ENCODE results near the gene EIF4ENIF1.

DNA sequence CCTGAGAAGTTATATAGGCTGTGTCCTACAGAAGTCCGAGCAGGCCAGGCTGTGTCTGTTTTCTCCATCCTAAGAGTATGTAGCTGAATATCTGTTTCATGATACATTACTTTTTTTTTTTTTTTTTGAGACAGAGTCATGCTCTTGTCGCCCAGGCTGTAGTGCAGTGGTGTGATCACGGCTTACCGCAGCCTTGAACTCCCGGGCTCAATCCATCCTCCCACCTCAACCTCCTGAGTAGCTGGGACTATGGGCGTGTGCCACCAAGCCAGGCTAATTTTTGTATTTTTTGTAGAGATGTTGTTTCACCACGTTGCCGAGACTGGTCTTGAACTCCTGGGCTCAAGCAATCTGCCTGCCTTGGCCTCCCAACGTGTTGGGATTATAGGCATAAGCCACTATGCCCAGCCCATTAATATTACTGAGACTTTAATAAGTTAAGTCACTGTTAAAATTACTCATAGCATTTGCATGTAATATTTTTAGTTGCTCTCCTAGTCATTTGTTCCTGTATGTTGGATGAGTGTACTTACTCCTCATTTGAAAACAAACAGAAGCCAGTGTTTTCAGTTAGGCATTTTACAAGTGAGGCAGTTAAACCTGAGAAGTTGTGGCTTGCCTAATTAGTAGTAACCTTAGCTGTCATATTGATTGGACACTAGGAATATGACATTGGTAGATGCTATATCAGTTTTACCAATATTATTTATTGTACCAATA, 64.2 kb downstream of the EIF4ENIF1 start:
- TF ChIP-seq ZNF384 (IDR thresholded peaks at IDR 0.05) (no peak), SP1 (IDR thresholded peaks at IDR 0.05) (no peak), HDGF (IDR thresholded peaks at IDR 0.05; ENCODE audit: borderline replicate concordance) (no peak), SUZ12 (IDR thresholded peaks at IDR 0.05) (no peak), ELF4 (IDR thresholded peaks at IDR 0.05) (no peak), TARDBP (IDR thresholded peaks at IDR 0.05) (no peak)
- TF ChIP-seq, protein P1, sequence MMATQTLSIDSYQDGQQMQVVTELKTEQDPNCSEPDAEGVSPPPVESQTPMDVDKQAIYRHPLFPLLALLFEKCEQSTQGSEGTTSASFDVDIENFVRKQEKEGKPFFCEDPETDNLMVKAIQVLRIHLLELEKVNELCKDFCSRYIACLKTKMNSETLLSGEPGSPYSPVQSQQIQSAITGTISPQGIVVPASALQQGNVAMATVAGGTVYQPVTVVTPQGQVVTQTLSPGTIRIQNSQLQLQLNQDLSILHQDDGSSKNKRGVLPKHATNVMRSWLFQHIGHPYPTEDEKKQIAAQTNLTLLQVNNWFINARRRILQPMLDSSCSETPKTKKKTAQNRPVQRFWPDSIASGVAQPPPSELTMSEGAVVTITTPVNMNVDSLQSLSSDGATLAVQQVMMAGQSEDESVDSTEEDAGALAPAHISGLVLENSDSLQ (IDR thresholded peaks at IDR 0.05), result no peak

Data from HEK293T (cell line).